Endothelial cell of umbilical vein (primary cell): ENCODE results near the gene NR2F2. TPM values are rescaled to one million over a fixed set of nuclear protein-coding genes. Genes with fewer than 3 reads are reported as not detected.

ENCODE experiments used
- BruUV-seq: library from RNA; stranded (reverse); fragments of 400-500 nt; replicated peaks from 2 replicates; lab custom pipeline; 2021; lab: Mats Ljungman, UMichigan
- CTCF ChIA-PET: fragments of 300-600, 350-600 bp; sonication (Branson Sonifier 250); formaldehyde crosslinking; loops from one replicate; lab custom pipeline; 2021; ENCODE audit warnings: antibody characterized with exemption, inconsistent platforms; lab: Charles Lee
- POLR2A ChIA-PET: fragments of 300-600, 350-600 bp; sonication (Branson Sonifier 250); formaldehyde crosslinking; loops from one replicate; lab custom pipeline; 2021; ENCODE audit warnings: antibody characterized with exemption, inconsistent platforms; lab: Charles Lee
- DNase-seq: peaks from one replicate; pipeline ENCODE4 v3.0.0-alpha.2; 2011; ENCODE audit warnings: low read depth, low spot score
- FAIRE-seq: peaks from 2 replicates; lab custom pipeline; 2011; peaks lifted over from hg19 to GRCh38; lab: Jason Lieb, UNC
- H2AFZ ChIP-seq: 2 replicates; pipeline ENCODE4 v1.6.0; 2012; ENCODE audit warnings: low read depth, low read length, control low read depth, inconsistent platforms
- H3K27ac ChIP-seq: 2 replicates; pipeline ENCODE4 v1.5.1; 2011; ENCODE audit warnings: low read depth, mild to moderate bottlenecking, control low read depth, low read length, moderate library complexity; ENCODE audit not compliant: insufficient read depth
- H3K27me3 ChIP-seq, 2 experiments: 2 replicates each; pipeline versions ENCODE4 v1.6.0 to v1.6.1; 2011; ENCODE audit warnings: low read length in 2 of 2, mixed read lengths in 1 of 2; ENCODE audit not compliant: control insufficient read depth in 2 of 2, insufficient read depth in 2 of 2
- H3K36me3 ChIP-seq, 2 experiments: 2 replicates in 1 of 2; 3 replicates in 1 of 2; pipeline ENCODE4 v1.5.1; 2011; ENCODE audit warnings: low read length in 2 of 2, mild to moderate bottlenecking in 1 of 2, moderate library complexity in 1 of 2; ENCODE audit not compliant: control insufficient read depth in 2 of 2, insufficient read depth in 2 of 2; ENCODE audit errors: extremely low read depth in 1 of 2
- H3K4me1 ChIP-seq: 3 replicates; pipeline ENCODE4 v1.5.1; 2011; ENCODE audit warnings: mild to moderate bottlenecking, low read length; ENCODE audit not compliant: control insufficient read depth, insufficient read depth; ENCODE audit errors: extremely low read depth
- H3K4me2 ChIP-seq: 2 replicates; pipeline ENCODE4 v1.6.1; 2011; ENCODE audit warnings: low read length, control low read depth, mixed read lengths; ENCODE audit not compliant: insufficient read depth
- H3K4me3 ChIP-seq, 3 experiments: fragments of 200-600 bp in 1 of 3; sonication (generic), shearing (Covaris generic) in 1 of 3; replicated peaks in 1 of 3; 2 replicates each; pipeline ENCODE4 v1.5.1; 2011 to 2016; ENCODE audit warnings: control low read depth in 3 of 3, low read length in 3 of 3, mild to moderate bottlenecking in 2 of 3, inconsistent platforms in 1 of 3, low read depth in 1 of 3, moderate library complexity in 1 of 3; ENCODE audit not compliant: insufficient read depth in 1 of 3
- H3K79me2 ChIP-seq: 2 replicates; pipeline ENCODE4 v1.6.0; 2012; ENCODE audit warnings: low read length, inconsistent platforms; ENCODE audit not compliant: control insufficient read depth, insufficient read depth
- H3K9ac ChIP-seq: replicated peaks from 2 replicates; pipeline ENCODE3; 2011; ENCODE audit warnings: low read length, control low read depth; ENCODE audit not compliant: insufficient read depth; ENCODE audit errors: extremely low read depth
- H3K9me1 ChIP-seq: replicated peaks from 3 replicates; pipeline ENCODE4 v1.6.0; 2011; ENCODE audit warnings: mild to moderate bottlenecking, low read length; ENCODE audit not compliant: control insufficient read depth, insufficient read depth; ENCODE audit errors: extremely low read depth
- H3K9me3 ChIP-seq: replicated peaks from 2 replicates; pipeline ENCODE4 v1.5.1; 2012; ENCODE audit warnings: low read length, inconsistent platforms; ENCODE audit not compliant: control insufficient read depth, insufficient read depth
- H4K20me1 ChIP-seq: replicated peaks from 2 replicates; pipeline ENCODE3; 2011; ENCODE audit warnings: mild to moderate bottlenecking, low read length; ENCODE audit not compliant: control insufficient read depth, insufficient read depth; ENCODE audit errors: extremely low read depth
- CTCF ChIP-seq, 2 donors: IDR thresholded peaks; 1 replicate in 1 of 2; 2 replicates in 1 of 2; pipeline ENCODE4 v1.5.1; 2011; ENCODE audit warnings: low read length in 2 of 2, mild to moderate bottlenecking in 2 of 2, moderate library complexity in 2 of 2, control low read depth in 1 of 2, inconsistent platforms in 1 of 2, low read depth in 1 of 2; ENCODE audit not compliant: insufficient read depth in 1 of 2; ENCODE audit errors: extremely low read depth in 1 of 2
- GATA2 ChIP-seq: IDR thresholded peaks from 2 replicates; pipeline ENCODE4 v1.7.0; 2011; ENCODE audit warnings: low read depth, mild to moderate bottlenecking, moderate library complexity, mixed read lengths, low read length; ENCODE audit not compliant: insufficient read length, insufficient read depth
- JUN ChIP-seq: IDR thresholded peaks from 2 replicates; pipeline ENCODE4 v1.6.1; 2011; ENCODE audit warnings: borderline replicate concordance, low read depth; ENCODE audit not compliant: insufficient read length, insufficient read depth
- POLR2A ChIP-seq: IDR thresholded peaks from 2 replicates; pipeline ENCODE4 v1.6.1; 2012; ENCODE audit warnings: low read depth, mild to moderate bottlenecking, control low read depth, low read length
- POLR2AphosphoS5 ChIP-seq: IDR thresholded peaks from 2 replicates; pipeline ENCODE4 v1.6.1; 2012; ENCODE audit warnings: low read depth, mild to moderate bottlenecking, control low read depth, low read length, moderate library complexity; ENCODE audit not compliant: insufficient read depth
- dilution Hi-C: fragments of 300-500 bp; cut with MboI; formaldehyde crosslinking; loops from one replicate; pipeline ENCODE4 v1.15.0; 2019; ENCODE audit warnings: low sequenced_read_pairs; ENCODE audit not compliant: extremely low pct_ligation_motif_present
- intact Hi-C: fragments of 100-400 bp; cut with micrococcal nuclease; formaldehyde crosslinking; loops from one replicate; pipeline ENCODE4 v1.10.0; 2022
- polyA plus RNA-seq, 4 experiments: library from polyadenylated mRNA; depleted of rRNA in 3 of 4; stranded (reverse) in 3 of 4; unstranded in 1 of 4; fragments of >200 nt; gene quantifications; 2 replicates each; pipeline versions ENCODE4 v1.2.1 to v1.2.3, GENCODE V29; 2011 to 2012; ENCODE audit warnings: missing spikeins in 1 of 4
- total RNA-seq: library from RNA; stranded (reverse); gene quantifications from 2 replicates; pipeline ENCODE4 v1.2.3, GENCODE V29; 2021

NR2F2 gene
- total and polyA plus RNA-seq, 2 donors (not counting 3 experiments of a cell fraction or from before 2014, with no cell fraction given) = 105 to 182 TPM

GRCh38 chr15:96321639-96322535 lies 8.6 kb upstream of the NR2F2 start:
- Histone ChIP-seq H3K9me3 (no peaks in the 10 kb centered on the region), H3K79me2 (peaks cover 92% of the 10 kb centered on the region), H3K4me2 (peak overlapping the region; percentile 88), H3K36me3 (no peaks in the 10 kb centered on the region), H3K27ac (peak overlapping the region; percentile 85), H3K4me1 (peaks cover 74% of the 10 kb centered on the region), H3K27me3 (no peaks in the 10 kb centered on the region), H4K20me1 (no peaks in the 10 kb centered on the region), H3K9me1 (no peaks in the 10 kb centered on the region), H2AFZ (no peak overlapping the region), H3K4me3 (peak overlapping the region; percentile 18 to 89 (median 29)), H3K9ac (peak overlapping the region; percentile 97)
- FAIRE-seq (no peak), DNase-seq (peak; percentile 67)
- TF ChIP-seq JUN (no peak), GATA2 (no peak), POLR2AphosphoS5 (peak; percentile 14), POLR2A (no peak), CTCF (IDR thresholded peaks at IDR 0.05; ENCODE audit: extremely low read depth in 1 of 2, insufficient read depth in 1 of 2, low read depth in 1 of 2, low read length in 2 of 2) (peak; percentile 7 to 27)
- ChIA-PET POLR2A (interaction anchor here (0.7 to 1.5 kb wide), 6 partner anchors 9 to 1650 kb away, joined by 3 to 8 read pairs (median 5); partner anchors contain the start of gene NR2F2), CTCF (interaction anchor here (0.7 to 2.0 kb wide), 7 partner anchors 26 to 1651 kb away, joined by 3 to 8 read pairs (median 3); no protein-coding TSS in a partner anchor)
- dilution Hi-C loops = no loop called here
- no TSS peak for BruUV-seq
- intact Hi-C loops = loop anchor here (1.0 to 5.0 kb wide), 3 partner anchors 48 to 1190 kb away; no protein-coding TSS in a partner anchor
